Endothelial cell of umbilical vein (primary cell): ENCODE data around the gene GPD2. TPM values are rescaled to one million over a fixed set of nuclear protein-coding genes. Genes with fewer than 3 reads are reported as not detected.

ENCODE experiments used
- BruUV-seq: library from RNA; stranded (reverse); fragments of 400-500 nt; replicated peaks from 2 replicates; lab custom pipeline; 2021; lab: Mats Ljungman, UMichigan
- CTCF ChIA-PET: fragments of 300-600, 350-600 bp; sonication (Branson Sonifier 250); formaldehyde crosslinking; loops from one replicate; lab custom pipeline; 2021; ENCODE audit warnings: antibody characterized with exemption, inconsistent platforms; lab: Charles Lee
- POLR2A ChIA-PET: fragments of 300-600, 350-600 bp; sonication (Branson Sonifier 250); formaldehyde crosslinking; loops from one replicate; lab custom pipeline; 2021; ENCODE audit warnings: antibody characterized with exemption, inconsistent platforms; lab: Charles Lee
- DNase-seq: peaks from one replicate; pipeline ENCODE4 v3.0.0-alpha.2; 2011; ENCODE audit warnings: low read depth, low spot score
- FAIRE-seq: peaks from 2 replicates; lab custom pipeline; 2011; peaks lifted over from hg19 to GRCh38; lab: Jason Lieb, UNC
- H2AFZ ChIP-seq: 2 replicates; pipeline ENCODE4 v1.6.0; 2012; ENCODE audit warnings: low read depth, low read length, control low read depth, inconsistent platforms
- H3K27ac ChIP-seq: 2 replicates; pipeline ENCODE4 v1.5.1; 2011; ENCODE audit warnings: low read depth, mild to moderate bottlenecking, control low read depth, low read length, moderate library complexity; ENCODE audit not compliant: insufficient read depth
- H3K27me3 ChIP-seq, 2 experiments: 2 replicates each; pipeline versions ENCODE4 v1.6.0 to v1.6.1; 2011; ENCODE audit warnings: low read length in 2 of 2, mixed read lengths in 1 of 2; ENCODE audit not compliant: control insufficient read depth in 2 of 2, insufficient read depth in 2 of 2
- H3K36me3 ChIP-seq, 2 experiments: 2 replicates in 1 of 2; 3 replicates in 1 of 2; pipeline ENCODE4 v1.5.1; 2011; ENCODE audit warnings: low read length in 2 of 2, mild to moderate bottlenecking in 1 of 2, moderate library complexity in 1 of 2; ENCODE audit not compliant: control insufficient read depth in 2 of 2, insufficient read depth in 2 of 2; ENCODE audit errors: extremely low read depth in 1 of 2
- H3K4me1 ChIP-seq: 3 replicates; pipeline ENCODE4 v1.5.1; 2011; ENCODE audit warnings: mild to moderate bottlenecking, low read length; ENCODE audit not compliant: control insufficient read depth, insufficient read depth; ENCODE audit errors: extremely low read depth
- H3K4me2 ChIP-seq: 2 replicates; pipeline ENCODE4 v1.6.1; 2011; ENCODE audit warnings: low read length, control low read depth, mixed read lengths; ENCODE audit not compliant: insufficient read depth
- H3K4me3 ChIP-seq, 3 experiments: fragments of 200-600 bp in 1 of 3; sonication (generic), shearing (Covaris generic) in 1 of 3; replicated peaks in 1 of 3; 2 replicates each; pipeline ENCODE4 v1.5.1; 2011 to 2016; ENCODE audit warnings: control low read depth in 3 of 3, low read length in 3 of 3, mild to moderate bottlenecking in 2 of 3, inconsistent platforms in 1 of 3, low read depth in 1 of 3, moderate library complexity in 1 of 3; ENCODE audit not compliant: insufficient read depth in 1 of 3
- H3K79me2 ChIP-seq: 2 replicates; pipeline ENCODE4 v1.6.0; 2012; ENCODE audit warnings: low read length, inconsistent platforms; ENCODE audit not compliant: control insufficient read depth, insufficient read depth
- H3K9ac ChIP-seq: replicated peaks from 2 replicates; pipeline ENCODE3; 2011; ENCODE audit warnings: low read length, control low read depth; ENCODE audit not compliant: insufficient read depth; ENCODE audit errors: extremely low read depth
- H3K9me1 ChIP-seq: replicated peaks from 3 replicates; pipeline ENCODE4 v1.6.0; 2011; ENCODE audit warnings: mild to moderate bottlenecking, low read length; ENCODE audit not compliant: control insufficient read depth, insufficient read depth; ENCODE audit errors: extremely low read depth
- H3K9me3 ChIP-seq: replicated peaks from 2 replicates; pipeline ENCODE4 v1.5.1; 2012; ENCODE audit warnings: low read length, inconsistent platforms; ENCODE audit not compliant: control insufficient read depth, insufficient read depth
- H4K20me1 ChIP-seq: replicated peaks from 2 replicates; pipeline ENCODE3; 2011; ENCODE audit warnings: mild to moderate bottlenecking, low read length; ENCODE audit not compliant: control insufficient read depth, insufficient read depth; ENCODE audit errors: extremely low read depth
- EZH2 ChIP-seq: IDR thresholded peaks from 2 replicates; pipeline ENCODE4 v1.6.1; 2012; ENCODE audit warnings: borderline replicate concordance, low read depth, mild to moderate bottlenecking, moderate library complexity, low read length, inconsistent platforms; ENCODE audit not compliant: severe bottlenecking
- FOS ChIP-seq: IDR thresholded peaks from 2 replicates; pipeline ENCODE4 v1.6.1; 2011; ENCODE audit warnings: mild to moderate bottlenecking, low read length, moderate library complexity, borderline replicate concordance; ENCODE audit not compliant: insufficient read depth
- GATA2 ChIP-seq: IDR thresholded peaks from 2 replicates; pipeline ENCODE4 v1.7.0; 2011; ENCODE audit warnings: low read depth, mild to moderate bottlenecking, moderate library complexity, mixed read lengths, low read length; ENCODE audit not compliant: insufficient read length, insufficient read depth
- JUN ChIP-seq: IDR thresholded peaks from 2 replicates; pipeline ENCODE4 v1.6.1; 2011; ENCODE audit warnings: borderline replicate concordance, low read depth; ENCODE audit not compliant: insufficient read length, insufficient read depth
- MAX ChIP-seq: IDR thresholded peaks from 2 replicates; pipeline ENCODE4 v1.6.1; 2011; ENCODE audit not compliant: insufficient read depth, insufficient read length
- MYC ChIP-seq: IDR thresholded peaks from one replicate; pipeline ENCODE4 v1.6.1; 2011; ENCODE audit warnings: mild to moderate bottlenecking, low read depth, low read length
- POLR2A ChIP-seq: IDR thresholded peaks from 2 replicates; pipeline ENCODE4 v1.6.1; 2012; ENCODE audit warnings: low read depth, mild to moderate bottlenecking, control low read depth, low read length
- POLR2AphosphoS5 ChIP-seq: IDR thresholded peaks from 2 replicates; pipeline ENCODE4 v1.6.1; 2012; ENCODE audit warnings: low read depth, mild to moderate bottlenecking, control low read depth, low read length, moderate library complexity; ENCODE audit not compliant: insufficient read depth
- dilution Hi-C: fragments of 300-500 bp; cut with MboI; formaldehyde crosslinking; loops from one replicate; pipeline ENCODE4 v1.15.0; 2019; ENCODE audit warnings: low sequenced_read_pairs; ENCODE audit not compliant: extremely low pct_ligation_motif_present
- intact Hi-C: fragments of 100-400 bp; cut with micrococcal nuclease; formaldehyde crosslinking; loops from one replicate; pipeline ENCODE4 v1.10.0; 2022
- polyA plus RNA-seq, 4 experiments: library from polyadenylated mRNA; depleted of rRNA in 3 of 4; stranded (reverse) in 3 of 4; unstranded in 1 of 4; fragments of >200 nt; gene quantifications; 2 replicates each; pipeline versions ENCODE4 v1.2.1 to v1.2.3, GENCODE V29; 2011 to 2012; ENCODE audit warnings: missing spikeins in 1 of 4
- total RNA-seq: library from RNA; stranded (reverse); gene quantifications from 2 replicates; pipeline ENCODE4 v1.2.3, GENCODE V29; 2021
- TF ChIP-seq, protein P1 (sequence below), 2 donors: IDR thresholded peaks; 1 replicate in 1 of 2; 2 replicates in 1 of 2; pipeline ENCODE4 v1.5.1; 2011; ENCODE audit warnings: low read length in 2 of 2, mild to moderate bottlenecking in 2 of 2, moderate library complexity in 2 of 2, control low read depth in 1 of 2, inconsistent platforms in 1 of 2, low read depth in 1 of 2; ENCODE audit not compliant: insufficient read depth in 1 of 2; ENCODE audit errors: extremely low read depth in 1 of 2

The GPD2 gene
- total and polyA plus RNA-seq, 2 donors (not counting 3 experiments of a cell fraction or from before 2014, with no cell fraction given): 6.6 to 37.0 TPM

DNA sequence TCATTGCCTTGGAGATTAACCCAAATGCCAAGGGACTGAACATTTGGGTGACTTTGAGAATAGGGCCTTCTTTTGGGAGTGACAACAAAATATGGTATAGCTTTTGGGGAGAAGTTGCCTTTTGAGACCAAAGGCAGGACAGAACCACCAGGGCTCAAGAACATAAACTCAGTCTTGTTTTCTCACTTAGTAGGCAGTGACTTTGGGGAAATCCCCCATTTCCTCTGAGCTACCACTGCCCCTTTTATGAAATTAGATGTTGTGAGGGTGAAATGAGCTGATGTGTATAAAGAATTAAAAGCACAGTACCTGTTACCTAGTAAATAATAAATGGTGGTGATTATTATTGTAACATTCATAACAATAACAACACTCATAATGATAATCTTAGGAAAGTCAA is 36.5 kb downstream of the GPD2 start:
- intact Hi-C loops (no loop called here), dilution Hi-C loops (no loop called here)
- H2AFZ ChIP-seq: no peak overlapping the region
- ChIA-PET POLR2A (no interaction called here), CTCF (no interaction called here)
- H3K9me1 ChIP-seq: no peaks in the 10 kb centered on the region
- TF ChIP-seq JUN: no peak
- no peak for TF ChIP-seq POLR2AphosphoS5
- no peak for TF ChIP-seq MAX
- no peak for TF ChIP-seq FOS
- no peak for TF ChIP-seq GATA2
- no peak for TF ChIP-seq POLR2A
- TF ChIP-seq MYC: no peak
- no peak for TF ChIP-seq EZH2
- TF ChIP-seq, protein P1, sequence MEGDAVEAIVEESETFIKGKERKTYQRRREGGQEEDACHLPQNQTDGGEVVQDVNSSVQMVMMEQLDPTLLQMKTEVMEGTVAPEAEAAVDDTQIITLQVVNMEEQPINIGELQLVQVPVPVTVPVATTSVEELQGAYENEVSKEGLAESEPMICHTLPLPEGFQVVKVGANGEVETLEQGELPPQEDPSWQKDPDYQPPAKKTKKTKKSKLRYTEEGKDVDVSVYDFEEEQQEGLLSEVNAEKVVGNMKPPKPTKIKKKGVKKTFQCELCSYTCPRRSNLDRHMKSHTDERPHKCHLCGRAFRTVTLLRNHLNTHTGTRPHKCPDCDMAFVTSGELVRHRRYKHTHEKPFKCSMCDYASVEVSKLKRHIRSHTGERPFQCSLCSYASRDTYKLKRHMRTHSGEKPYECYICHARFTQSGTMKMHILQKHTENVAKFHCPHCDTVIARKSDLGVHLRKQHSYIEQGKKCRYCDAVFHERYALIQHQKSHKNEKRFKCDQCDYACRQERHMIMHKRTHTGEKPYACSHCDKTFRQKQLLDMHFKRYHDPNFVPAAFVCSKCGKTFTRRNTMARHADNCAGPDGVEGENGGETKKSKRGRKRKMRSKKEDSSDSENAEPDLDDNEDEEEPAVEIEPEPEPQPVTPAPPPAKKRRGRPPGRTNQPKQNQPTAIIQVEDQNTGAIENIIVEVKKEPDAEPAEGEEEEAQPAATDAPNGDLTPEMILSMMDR (IDR thresholded peaks at IDR 0.05; ENCODE audit: extremely low read depth in 1 of 2, insufficient read depth in 1 of 2, low read depth in 1 of 2, low read length in 2 of 2): no peak
- H3K79me2 ChIP-seq: peaks cover 3% of the 10 kb centered on the region
- no peak overlapping the region for H3K4me3 ChIP-seq
- DNase-seq (no peak), FAIRE-seq (no peak)
- peaks cover 0 to 2% of the 10 kb centered on the region in 2 experiments for H3K36me3 ChIP-seq
- H4K20me1 ChIP-seq: no peaks in the 10 kb centered on the region
- H3K9me3 ChIP-seq: no peaks in the 10 kb centered on the region
- H3K27ac ChIP-seq: no peak overlapping the region
- H3K27me3 ChIP-seq: no peaks in the 10 kb centered on the region
- H3K4me1 ChIP-seq: peaks cover under 1% of the 10 kb centered on the region
- H3K9ac ChIP-seq: no peak overlapping the region
- no peak overlapping the region for H3K4me2 ChIP-seq
- BruUV-seq: no TSS peak
